Measurements from ENCODE around the gene SEC63.

Gene SEC63

GRCh38 chr6:107819964-107820337 is 138.1 kb downstream of the SEC63 start:
- in situ Hi-C loops (cut with HindIII; ENCODE audit: low sequenced_read_pairs) = no loop called here
- TF ChIP-seq CTCF (IDR thresholded peaks at IDR 0.05; ENCODE audit: low read depth, low read length) = no peak
- no peak for DNase-seq (ENCODE audit: low read depth, low spot score)
- no peak overlapping the region for H3K4me3 ChIP-seq (ENCODE audit: low read depth, low read length)

GRCh38 chr6:107819217-107819616 is 138.8 kb downstream of the SEC63 start:
- TF ChIP-seq CTCF (IDR thresholded peaks at IDR 0.05; ENCODE audit: low read depth, low read length) = no peak
- no peak for DNase-seq (ENCODE audit: low read depth, low spot score)
- no peak overlapping the region for H3K4me3 ChIP-seq (ENCODE audit: low read depth, low read length)
- in situ Hi-C loops (cut with HindIII; ENCODE audit: low sequenced_read_pairs) = no loop called here

- TF ChIP-seq CTCF (IDR thresholded peaks at IDR 0.05; ENCODE audit: low read depth, low read length) = no peak
- no peak for DNase-seq (ENCODE audit: low read depth, low spot score)
- no peak overlapping the region for H3K4me3 ChIP-seq (ENCODE audit: low read depth, low read length)
- in situ Hi-C loops (cut with HindIII; ENCODE audit: low sequenced_read_pairs) = no loop called here
Measured at GRCh38 chr6:107818272-107818671, 139.7 kb downstream of the SEC63 start.

GRCh38 chr6:107817784-107818183 is 140.2 kb downstream of the SEC63 start:
- DNase-seq (ENCODE audit: low read depth, low spot score) = no peak
- no peak overlapping the region for H3K4me3 ChIP-seq (ENCODE audit: low read depth, low read length)
- in situ Hi-C loops (cut with HindIII; ENCODE audit: low sequenced_read_pairs) = no loop called here

More at GRCh38 chr6:107817784-107818183, 140.2 kb downstream of the SEC63 start:
- no peak for TF ChIP-seq CTCF (IDR thresholded peaks at IDR 0.05; ENCODE audit: low read depth, low read length)

All from astrocyte of the spinal cord (primary cell).